ENCODE results near the gene DET1. TPM values are rescaled to one million over a fixed set of nuclear protein-coding genes. Genes with fewer than 3 reads are reported as not detected.

Gene DET1
- total and polyA plus RNA-seq, 2 donors (not counting 1 experiment from before 2014, with no cell fraction given) = 6.7 to 10.1 TPM

DNA sequence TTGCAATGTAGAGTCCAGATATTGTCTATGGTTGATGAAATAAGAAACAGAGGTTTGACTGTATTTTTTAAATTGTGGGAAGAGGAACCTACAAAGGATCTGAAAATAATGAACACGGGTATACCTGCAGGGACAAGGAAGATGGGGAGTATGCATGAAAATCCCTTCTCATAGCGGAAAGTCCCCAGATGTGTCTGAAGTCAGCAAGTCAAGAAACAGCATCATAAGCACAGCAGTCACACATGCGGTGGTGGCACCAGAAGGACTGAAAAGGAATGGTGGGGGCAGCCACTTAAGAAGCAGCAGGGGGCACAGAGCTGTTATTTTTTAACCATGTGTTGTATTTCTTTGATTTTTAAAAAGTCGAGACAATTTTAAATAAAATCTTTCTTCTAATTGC lies 74.3 kb downstream of the DET1 start:
- Mint-ChIP-seq H3K9me3 (ENCODE audit: insufficient read depth) (no peaks in the 10 kb centered on the region), H3K27ac (no peak overlapping the region), H3K4me1 (peaks cover 12% of the 10 kb centered on the region), H3K27me3 (no peaks in the 10 kb centered on the region), H3K4me3 (no peak overlapping the region)
- Histone ChIP-seq H3K4me1 (ENCODE audit: control insufficient read depth in 2 of 2, insufficient read depth in 2 of 2, low read length in 2 of 2) (peaks cover 6 to 10% of the 10 kb centered on the region in 2 donors), H3K27ac (ENCODE audit: low read length in 2 of 2) (no peak overlapping the region), H3K36me3 (replicated peaks in 1 of 2; ENCODE audit: control extremely low read depth in 1 of 2, control insufficient read depth in 1 of 2, extremely low read depth in 1 of 2, insufficient read depth in 2 of 2, low read length in 1 of 2) (peaks cover 5 to 36% of the 10 kb centered on the region in 2 experiments), H3K27me3 (replicated peaks in 1 of 4; ENCODE audit: control extremely low read depth in 1 of 4, control insufficient read depth in 3 of 4, insufficient read depth in 4 of 4, low read length in 3 of 4) (no peaks in the 10 kb centered on the region), H3K9me3 (ENCODE audit: control extremely low read depth in 1 of 3, control insufficient read depth in 2 of 3, insufficient read depth in 1 of 3, low read length in 2 of 3) (no peaks in the 10 kb centered on the region), H3K9ac (ENCODE audit: low read length) (no peak overlapping the region), H3K4me2 (replicated peaks; ENCODE audit: low read depth, low read length, poor library complexity, severe bottlenecking) (no peak overlapping the region), H3K79me2 (ENCODE audit: control insufficient read depth, insufficient read depth, low read length) (peaks cover 20% of the 10 kb centered on the region), H4K20me1 (ENCODE audit: control insufficient read depth, insufficient read depth, low read length, poor library complexity, severe bottlenecking) (no peaks in the 10 kb centered on the region), H3K4me3 (ENCODE audit: control extremely low read depth in 1 of 5, extremely low read depth in 1 of 5, insufficient read depth in 1 of 5, low read depth in 2 of 5, low read length in 4 of 5) (no peak overlapping the region), H2AFZ (ENCODE audit: insufficient read depth, low read depth, low read length, poor library complexity, severe bottlenecking) (no peak overlapping the region)
- no CpG with 5 or more reads among the region's 4 CpGs for WGBS (ENCODE audit: insufficient coverage)
- DNase-seq = no peak
- ChIA-PET POLR2A (no interaction called here), CTCF (interaction anchor here (0.6 kb wide), 1 partner anchor 192 kb away, joined by 3 read pairs; no protein-coding TSS in a partner anchor)
- TF ChIP-seq CTCF (IDR thresholded peaks at IDR 0.05) = no peak
- TF ChIP-seq EZH2 (IDR thresholded peaks at IDR 0.05; ENCODE audit: borderline replicate concordance, insufficient read depth, low read depth, low read length, poor library complexity, severe bottlenecking) = no peak
- ATAC-seq (ENCODE audit: low read depth) = no peak
- intact Hi-C loops (cut with micrococcal nuclease) = no loop called here

DNA sequence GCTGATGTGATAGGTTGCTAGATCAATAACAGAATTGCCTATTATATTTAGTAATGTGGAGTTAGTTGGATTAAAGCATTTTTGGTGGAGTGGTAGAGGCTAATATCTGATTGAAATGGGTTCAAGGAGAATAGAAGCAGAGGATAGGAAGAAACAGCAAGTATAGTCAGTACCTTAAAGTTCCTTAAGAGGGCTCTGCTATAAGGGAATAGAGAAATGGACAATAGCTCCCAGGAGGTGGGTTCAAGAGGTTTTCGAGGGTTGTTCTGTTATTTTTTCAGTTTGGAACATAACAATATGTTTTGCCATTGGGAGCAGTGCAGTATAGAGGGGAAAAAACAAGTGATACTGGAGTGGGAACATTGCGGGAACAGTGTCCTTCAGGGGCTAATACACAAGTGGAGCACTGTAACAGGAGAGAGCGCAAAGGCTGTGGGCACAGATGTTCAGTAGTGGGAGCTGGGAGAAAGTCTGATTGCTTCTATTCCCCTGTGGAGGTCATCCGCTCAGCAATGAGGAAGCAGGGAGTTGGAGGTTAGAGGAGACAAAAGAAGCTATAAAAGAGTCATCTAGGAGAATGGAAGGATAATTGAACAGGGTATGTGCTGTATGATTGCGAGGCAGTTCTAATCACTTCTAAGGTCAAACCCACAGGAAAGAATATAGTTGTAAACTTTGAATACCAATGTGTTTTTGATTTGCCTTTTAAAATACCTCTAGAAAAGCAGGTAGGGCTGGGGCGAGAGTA lies 75.7 kb downstream of the DET1 start:
- WGBS (ENCODE audit: insufficient coverage) = 100% methylated on average over 4 of the region's 6 CpGs
- Mint-ChIP-seq H3K27ac (no peak overlapping the region), H3K4me3 (no peak overlapping the region), H3K27me3 (no peaks in the 10 kb centered on the region), H3K4me1 (peaks cover 23% of the 10 kb centered on the region), H3K9me3 (ENCODE audit: insufficient read depth) (no peaks in the 10 kb centered on the region)
- Histone ChIP-seq H3K4me3 (ENCODE audit: control extremely low read depth in 1 of 5, extremely low read depth in 1 of 5, insufficient read depth in 1 of 5, low read depth in 2 of 5, low read length in 4 of 5) (no peak overlapping the region), H3K36me3 (replicated peaks in 1 of 2; ENCODE audit: control extremely low read depth in 1 of 2, control insufficient read depth in 1 of 2, extremely low read depth in 1 of 2, insufficient read depth in 2 of 2, low read length in 1 of 2) (peaks cover 5 to 30% of the 10 kb centered on the region in 2 experiments), H3K79me2 (ENCODE audit: control insufficient read depth, insufficient read depth, low read length) (peaks cover 33% of the 10 kb centered on the region), H3K27ac (ENCODE audit: low read length in 2 of 2) (no peak overlapping the region), H3K4me1 (ENCODE audit: control insufficient read depth in 2 of 2, insufficient read depth in 2 of 2, low read length in 2 of 2) (peaks cover 14 to 17% of the 10 kb centered on the region in 2 donors), H2AFZ (ENCODE audit: insufficient read depth, low read depth, low read length, poor library complexity, severe bottlenecking) (no peak overlapping the region), H4K20me1 (ENCODE audit: control insufficient read depth, insufficient read depth, low read length, poor library complexity, severe bottlenecking) (no peaks in the 10 kb centered on the region), H3K9ac (ENCODE audit: low read length) (no peak overlapping the region), H3K27me3 (replicated peaks in 1 of 4; ENCODE audit: control extremely low read depth in 1 of 4, control insufficient read depth in 3 of 4, insufficient read depth in 4 of 4, low read length in 3 of 4) (no peaks in the 10 kb centered on the region), H3K9me3 (ENCODE audit: control extremely low read depth in 1 of 3, control insufficient read depth in 2 of 3, insufficient read depth in 1 of 3, low read length in 2 of 3) (no peaks in the 10 kb centered on the region), H3K4me2 (replicated peaks; ENCODE audit: low read depth, low read length, poor library complexity, severe bottlenecking) (no peak overlapping the region)
- intact Hi-C loops (cut with micrococcal nuclease) = no loop called here
- POLR2A ChIA-PET = no interaction called here
- no peak for ATAC-seq (ENCODE audit: low read depth)
- CTCF ChIA-PET = interaction anchor here (1.0 kb wide), 1 partner anchor 363 kb away, joined by 4 read pairs; no protein-coding TSS in a partner anchor
- TF ChIP-seq EZH2 (IDR thresholded peaks at IDR 0.05; ENCODE audit: borderline replicate concordance, insufficient read depth, low read depth, low read length, poor library complexity, severe bottlenecking) = no peak
- TF ChIP-seq CTCF (IDR thresholded peaks at IDR 0.05) = no peak
- DNase-seq = no peak
